ENCODE measurements around the gene ANKRD23.

Gene ANKRD23

GRCh38 chr2:96878796-96879544 lies 35.1 kb upstream of the ANKRD23 start:
- H3K36me3 ChIP-seq (ENCODE audit: control insufficient read depth, insufficient read depth, low read length): no peaks in the 10 kb centered on the region
- no peak overlapping the region for H4K8ac ChIP-seq (ENCODE audit: low read depth, low read length)
- no peak overlapping the region for H3K27ac ChIP-seq (ENCODE audit: low read depth, low read length)
- H3K56ac ChIP-seq (ENCODE audit: low read length): no peak overlapping the region
- no peaks in the 10 kb centered on the region for H3K79me2 ChIP-seq (ENCODE audit: control insufficient read depth, insufficient read depth, low read length)
- no peak overlapping the region for H3K18ac ChIP-seq (ENCODE audit: low read length)
- H3K4me2 ChIP-seq (ENCODE audit: low read length): no peak overlapping the region
- no peak overlapping the region for H3K4ac ChIP-seq (ENCODE audit: low read depth, low read length)
- WGBS (ENCODE audit: extremely low coverage, insufficient coverage, low lambda C conversion rate): no CpG with 5 or more reads among the region's 22 CpGs
- H3K79me1 ChIP-seq (ENCODE audit: low read length): no peaks in the 10 kb centered on the region
- H2BK15ac ChIP-seq (replicated peaks; ENCODE audit: low read depth): no peak overlapping the region
- H4K5ac ChIP-seq (ENCODE audit: low read length): no peak overlapping the region
- no peak overlapping the region for H3K23ac ChIP-seq (ENCODE audit: low read length)
- no peak overlapping the region for H3K4me3 ChIP-seq (ENCODE audit: low read length)
- H2BK5ac ChIP-seq (ENCODE audit: low read length): no peak overlapping the region
- no peak overlapping the region for H2AK5ac ChIP-seq (ENCODE audit: low read length)
- DNase-seq: no peak
- no peak overlapping the region for H2BK120ac ChIP-seq (ENCODE audit: low read depth, low read length)
- no peak overlapping the region for H3K9ac ChIP-seq (ENCODE audit: low read length)
- H3K4me1 ChIP-seq (ENCODE audit: control insufficient read depth, low read depth, low read length): peaks cover 30% of the 10 kb centered on the region
- H3K27me3 ChIP-seq (ENCODE audit: insufficient read depth, low read length, poor library complexity): no peaks in the 10 kb centered on the region

GRCh38 chr2:96878171-96878570 lies 34.4 kb upstream of the ANKRD23 start:
- H3K56ac ChIP-seq (ENCODE audit: low read length): peak overlapping the region; percentile 68
- no peak overlapping the region for H3K23ac ChIP-seq (ENCODE audit: low read length)
- no peak for DNase-seq
- no peak overlapping the region for H3K4me2 ChIP-seq (ENCODE audit: low read length)
- no peaks in the 10 kb centered on the region for H3K27me3 ChIP-seq (ENCODE audit: insufficient read depth, low read length, poor library complexity)
- H3K4ac ChIP-seq (ENCODE audit: low read depth, low read length): no peak overlapping the region
- no peaks in the 10 kb centered on the region for H3K36me3 ChIP-seq (ENCODE audit: control insufficient read depth, insufficient read depth, low read length)
- no peak overlapping the region for H4K5ac ChIP-seq (ENCODE audit: low read length)
- H2BK120ac ChIP-seq (ENCODE audit: low read depth, low read length): no peak overlapping the region
- H2BK15ac ChIP-seq (replicated peaks; ENCODE audit: low read depth): no peak overlapping the region
- no peak overlapping the region for H3K27ac ChIP-seq (ENCODE audit: low read depth, low read length)
- no peak overlapping the region for H3K9ac ChIP-seq (ENCODE audit: low read length)
- H4K8ac ChIP-seq (ENCODE audit: low read depth, low read length): no peak overlapping the region
- H3K79me2 ChIP-seq (ENCODE audit: control insufficient read depth, insufficient read depth, low read length): no peaks in the 10 kb centered on the region
- no peak overlapping the region for H2AK5ac ChIP-seq (ENCODE audit: low read length)
- peaks cover 35% of the 10 kb centered on the region for H3K4me1 ChIP-seq (ENCODE audit: control insufficient read depth, low read depth, low read length)
- no peak overlapping the region for H3K18ac ChIP-seq (ENCODE audit: low read length)
- H2BK5ac ChIP-seq (ENCODE audit: low read length): no peak overlapping the region
- no peaks in the 10 kb centered on the region for H3K79me1 ChIP-seq (ENCODE audit: low read length)
- H3K4me3 ChIP-seq (ENCODE audit: low read length): no peak overlapping the region
- WGBS (ENCODE audit: extremely low coverage, insufficient coverage, low lambda C conversion rate): no CpG with 5 or more reads among the region's 7 CpGs

GRCh38 chr2:96877631-96878092 lies 33.8 kb upstream of the ANKRD23 start:
- H3K23ac ChIP-seq (ENCODE audit: low read length): peak overlapping the region; percentile 15
- H3K27ac ChIP-seq (ENCODE audit: low read depth, low read length): no peak overlapping the region
- no peak overlapping the region for H3K9ac ChIP-seq (ENCODE audit: low read length)
- H3K79me1 ChIP-seq (ENCODE audit: low read length): no peaks in the 10 kb centered on the region
- no peak overlapping the region for H2AK5ac ChIP-seq (ENCODE audit: low read length)
- H3K4ac ChIP-seq (ENCODE audit: low read depth, low read length): no peak overlapping the region
- no CpG with 5 or more reads among the region's 15 CpGs for WGBS (ENCODE audit: extremely low coverage, insufficient coverage, low lambda C conversion rate)
- H3K4me2 ChIP-seq (ENCODE audit: low read length): no peak overlapping the region
- H2BK5ac ChIP-seq (ENCODE audit: low read length): no peak overlapping the region
- no peaks in the 10 kb centered on the region for H3K79me2 ChIP-seq (ENCODE audit: control insufficient read depth, insufficient read depth, low read length)
- no peak overlapping the region for H2BK15ac ChIP-seq (replicated peaks; ENCODE audit: low read depth)
- no peak for DNase-seq
- no peaks in the 10 kb centered on the region for H3K36me3 ChIP-seq (ENCODE audit: control insufficient read depth, insufficient read depth, low read length)
- H4K8ac ChIP-seq (ENCODE audit: low read depth, low read length): no peak overlapping the region
- no peak overlapping the region for H3K4me3 ChIP-seq (ENCODE audit: low read length)
- H2BK120ac ChIP-seq (ENCODE audit: low read depth, low read length): no peak overlapping the region
- peak overlapping the region; percentile 68 for H3K56ac ChIP-seq (ENCODE audit: low read length)
- H4K5ac ChIP-seq (ENCODE audit: low read length): no peak overlapping the region
- H3K4me1 ChIP-seq (ENCODE audit: control insufficient read depth, low read depth, low read length): peaks cover 33% of the 10 kb centered on the region
- H3K18ac ChIP-seq (ENCODE audit: low read length): no peak overlapping the region
- H3K27me3 ChIP-seq (ENCODE audit: insufficient read depth, low read length, poor library complexity): no peaks in the 10 kb centered on the region

GRCh38 chr2:96877042-96877451 lies 33.2 kb upstream of the ANKRD23 start:
- Histone ChIP-seq H3K79me2 (ENCODE audit: control insufficient read depth, insufficient read depth, low read length) (no peaks in the 10 kb centered on the region), H2BK5ac (ENCODE audit: low read length) (no peak overlapping the region), H3K36me3 (ENCODE audit: control insufficient read depth, insufficient read depth, low read length) (no peaks in the 10 kb centered on the region), H3K27me3 (ENCODE audit: insufficient read depth, low read length, poor library complexity) (no peaks in the 10 kb centered on the region), H3K79me1 (ENCODE audit: low read length) (no peaks in the 10 kb centered on the region), H3K4me3 (ENCODE audit: low read length) (no peak overlapping the region), H3K56ac (ENCODE audit: low read length) (no peak overlapping the region), H2BK15ac (replicated peaks; ENCODE audit: low read depth) (no peak overlapping the region), H3K4me2 (ENCODE audit: low read length) (no peak overlapping the region), H2AK5ac (ENCODE audit: low read length) (no peak overlapping the region), H3K18ac (ENCODE audit: low read length) (no peak overlapping the region), H3K4me1 (ENCODE audit: control insufficient read depth, low read depth, low read length) (peaks cover 28% of the 10 kb centered on the region), H2BK120ac (ENCODE audit: low read depth, low read length) (no peak overlapping the region), H3K4ac (ENCODE audit: low read depth, low read length) (no peak overlapping the region), H4K5ac (ENCODE audit: low read length) (no peak overlapping the region), H3K23ac (ENCODE audit: low read length) (no peak overlapping the region), H3K9ac (ENCODE audit: low read length) (no peak overlapping the region), H3K27ac (ENCODE audit: low read depth, low read length) (no peak overlapping the region), H4K8ac (ENCODE audit: low read depth, low read length) (no peak overlapping the region)
- no CpG with 5 or more reads among the region's 6 CpGs for WGBS (ENCODE audit: extremely low coverage, insufficient coverage, low lambda C conversion rate)
- no peak for DNase-seq

DNA sequence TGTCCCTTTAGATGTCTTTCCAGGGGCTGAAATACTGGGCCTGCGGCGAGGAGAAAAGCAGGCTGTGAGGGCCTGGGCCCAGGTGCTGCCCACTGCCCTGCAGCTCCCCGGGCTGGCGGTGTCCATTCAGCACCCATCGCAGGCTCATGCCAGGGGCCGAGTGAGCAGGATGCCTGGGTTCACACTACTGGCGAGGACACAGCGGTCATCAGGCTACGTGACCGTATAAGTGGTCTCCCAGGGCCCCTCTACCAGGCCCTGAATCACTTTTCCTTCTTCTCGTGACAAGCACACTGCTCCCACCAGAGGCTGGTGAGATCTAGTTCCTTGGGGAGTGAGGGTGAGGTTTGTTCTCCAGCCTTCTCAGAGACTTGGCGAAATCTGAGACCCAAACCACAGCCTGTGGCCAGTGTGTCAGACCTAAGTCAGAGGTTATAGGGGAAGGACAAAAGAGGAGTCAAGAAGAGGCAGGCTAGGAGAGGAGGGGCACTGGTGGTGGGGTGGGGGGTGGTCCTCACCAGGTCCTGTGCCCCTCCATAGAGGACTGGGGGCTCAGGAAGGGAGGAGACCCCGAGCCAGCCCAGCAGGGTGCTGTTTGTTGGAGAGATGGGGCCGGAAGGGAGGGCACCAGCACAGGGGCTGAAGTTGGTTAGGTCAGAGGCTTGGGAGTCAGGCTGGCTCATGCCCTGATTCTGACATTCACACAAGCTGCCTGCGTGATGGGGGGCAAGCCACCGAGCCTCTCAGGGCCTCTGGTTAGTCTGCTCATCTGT lies 32.6 kb upstream of the ANKRD23 start:
- no CpG with 5 or more reads among the region's 16 CpGs for WGBS (ENCODE audit: extremely low coverage, insufficient coverage, low lambda C conversion rate)
- no peak overlapping the region for H3K4me3 ChIP-seq (ENCODE audit: low read length)

More for the DNA sequence above, 32.6 kb upstream of the ANKRD23 start:
- peak overlapping the region; percentile 31 for H3K9ac ChIP-seq (ENCODE audit: low read length)
- H2BK120ac ChIP-seq (ENCODE audit: low read depth, low read length): no peak overlapping the region
- H3K4me1 ChIP-seq (ENCODE audit: control insufficient read depth, low read depth, low read length): peaks cover 24% of the 10 kb centered on the region
- no peak overlapping the region for H3K4me2 ChIP-seq (ENCODE audit: low read length)
- H2AK5ac ChIP-seq (ENCODE audit: low read length): peak overlapping the region; percentile 87
- no peaks in the 10 kb centered on the region for H3K79me2 ChIP-seq (ENCODE audit: control insufficient read depth, insufficient read depth, low read length)
- H2BK15ac ChIP-seq (replicated peaks; ENCODE audit: low read depth): no peak overlapping the region
- peak overlapping the region; percentile 49 for H3K56ac ChIP-seq (ENCODE audit: low read length)
- H2BK5ac ChIP-seq (ENCODE audit: low read length): peak overlapping the region; percentile 58
- no peaks in the 10 kb centered on the region for H3K79me1 ChIP-seq (ENCODE audit: low read length)
- no peak overlapping the region for H4K5ac ChIP-seq (ENCODE audit: low read length)
- H3K23ac ChIP-seq (ENCODE audit: low read length): no peak overlapping the region
- H3K27ac ChIP-seq (ENCODE audit: low read depth, low read length): peak overlapping the region; percentile 25
- H3K27me3 ChIP-seq (ENCODE audit: insufficient read depth, low read length, poor library complexity): no peaks in the 10 kb centered on the region
- peak; percentile 40 for DNase-seq
- no peak overlapping the region for H4K8ac ChIP-seq (ENCODE audit: low read depth, low read length)
- peak overlapping the region; percentile 24 for H3K18ac ChIP-seq (ENCODE audit: low read length)
- no peak overlapping the region for H3K4ac ChIP-seq (ENCODE audit: low read depth, low read length)
- H3K36me3 ChIP-seq (ENCODE audit: control insufficient read depth, insufficient read depth, low read length): no peaks in the 10 kb centered on the region
